ENCODE measurements around the gene DGKA. TPM values are rescaled to one million over a fixed set of nuclear protein-coding genes. Genes with fewer than 3 reads are reported as not detected.

The DGKA gene
- total RNA-seq, 1 experiment from 2014 or later, result 25.9 TPM

GRCh38 chr12:55933799-55934742, 3.1 kb downstream of the DGKA start:
- no peak overlapping the region for H3K56ac ChIP-seq (ENCODE audit: insufficient read length, low read depth, low read length)
- no peak overlapping the region for H2BK15ac ChIP-seq (ENCODE audit: low read depth, low read length)
- no peak overlapping the region for H2BK5ac ChIP-seq (ENCODE audit: insufficient read length, low read length)
- H3K23me2 ChIP-seq (ENCODE audit: insufficient read length, low read depth, low read length, poor library complexity, severe bottlenecking), result peaks cover 15% of the 10 kb centered on the region
- H4K5ac ChIP-seq (ENCODE audit: insufficient read length, low read depth, low read length), result no peak overlapping the region
- no peak overlapping the region for H3K27ac ChIP-seq (ENCODE audit: insufficient read length, low read depth, low read length)
- TF ChIP-seq CTCF (conservative IDR thresholded peaks at IDR 0.05), result no peak
- H3K27ac Mint-ChIP-seq, result no peak overlapping the region
- H3K14ac ChIP-seq (ENCODE audit: insufficient read depth, low read length), result no peak overlapping the region
- H4K8ac ChIP-seq (replicated peaks; ENCODE audit: insufficient read length, low read depth, low read length), result no peak overlapping the region
- no peaks in the 10 kb centered on the region; a peak in 1 of 7 replicates for H3K36me3 Mint-ChIP-seq (ENCODE audit: insufficient read depth in 1 of 3, low read depth in 3 of 3)
- no peaks in the 10 kb centered on the region for H3K79me1 ChIP-seq (ENCODE audit: insufficient read depth, low read depth, low read length, poor library complexity, severe bottlenecking)
- peaks cover 27 to 32% of the 10 kb centered on the region in 2 experiments for H3K4me1 Mint-ChIP-seq
- H3K18ac ChIP-seq (ENCODE audit: insufficient read length, low read depth, low read length), result no peak overlapping the region
- no peak overlapping the region for H2AFZ ChIP-seq (ENCODE audit: low read length)
- no peak overlapping the region for H3K4ac ChIP-seq (ENCODE audit: low read depth, low read length)
- no peak overlapping the region; a peak in 1 of 5 replicates for H3K4me3 Mint-ChIP-seq
- no peak overlapping the region for H2BK120ac ChIP-seq (ENCODE audit: low read depth, low read length, poor library complexity, severe bottlenecking)
- H4K91ac ChIP-seq (ENCODE audit: insufficient read length, low read depth, low read length), result no peak overlapping the region
- no CpG with 5 or more reads among the region's 1 CpG for WGBS (ENCODE audit: extremely low coverage, insufficient read length, low lambda C conversion rate)
- H3K79me2 ChIP-seq (ENCODE audit: insufficient read depth, low read length), result no peaks in the 10 kb centered on the region
- H3K4me1 ChIP-seq (ENCODE audit: insufficient read depth, low read length), result peaks cover 5% of the 10 kb centered on the region; the same call in 1 of the 2 replicates
- H3K9me3 ChIP-seq (ENCODE audit: control insufficient read depth, low read depth, low read length), result no peaks in the 10 kb centered on the region
- no peak overlapping the region for H2BK12ac ChIP-seq (ENCODE audit: insufficient read length, low read depth, low read length)
- no peak overlapping the region for H3K23ac ChIP-seq (ENCODE audit: insufficient read length, low read depth, low read length)
- DNase-seq, result no peak
- H4K20me1 ChIP-seq (ENCODE audit: control insufficient read depth, insufficient read depth, insufficient read length), result no peaks in the 10 kb centered on the region
- H3K4me2 ChIP-seq (ENCODE audit: insufficient read depth, insufficient read length, low read length), result no peak overlapping the region
- H3K27me3 Mint-ChIP-seq (ENCODE audit: low read depth), result peaks cover 32% of the 10 kb centered on the region
- no peak overlapping the region for H2BK20ac ChIP-seq (ENCODE audit: low read depth, low read length, poor library complexity, severe bottlenecking)
- no peak overlapping the region for H3T11ph ChIP-seq (ENCODE audit: low read length)
- H3K9ac ChIP-seq (ENCODE audit: extremely low read depth, insufficient read length, low read length), result no peak overlapping the region
- H3K27me3 ChIP-seq (ENCODE audit: insufficient read depth, low read length), result peaks cover 4% of the 10 kb centered on the region; the same call in 1 of the 2 replicates
- no peak overlapping the region for H2AK5ac ChIP-seq (ENCODE audit: insufficient read length, low read length)
- no peaks in the 10 kb centered on the region; a peak in 1 of 5 replicates for H3K9me3 Mint-ChIP-seq

Measured in H9 (cell line).